Stimulated activated CD8-positive, alpha-beta memory T cell treated with anti-CD3 and anti-CD28 coated beads, Interleukin-7, amount 100 ng/mL, for 24 hours (primary cell): ENCODE results near the gene ADAMTS3.

Source experiments
- DNase-seq: peaks from one replicate; pipeline ENCODE4 v3.0.0-alpha.2; 2020; ENCODE audit warnings: low read depth

ADAMTS3 gene

DNA sequence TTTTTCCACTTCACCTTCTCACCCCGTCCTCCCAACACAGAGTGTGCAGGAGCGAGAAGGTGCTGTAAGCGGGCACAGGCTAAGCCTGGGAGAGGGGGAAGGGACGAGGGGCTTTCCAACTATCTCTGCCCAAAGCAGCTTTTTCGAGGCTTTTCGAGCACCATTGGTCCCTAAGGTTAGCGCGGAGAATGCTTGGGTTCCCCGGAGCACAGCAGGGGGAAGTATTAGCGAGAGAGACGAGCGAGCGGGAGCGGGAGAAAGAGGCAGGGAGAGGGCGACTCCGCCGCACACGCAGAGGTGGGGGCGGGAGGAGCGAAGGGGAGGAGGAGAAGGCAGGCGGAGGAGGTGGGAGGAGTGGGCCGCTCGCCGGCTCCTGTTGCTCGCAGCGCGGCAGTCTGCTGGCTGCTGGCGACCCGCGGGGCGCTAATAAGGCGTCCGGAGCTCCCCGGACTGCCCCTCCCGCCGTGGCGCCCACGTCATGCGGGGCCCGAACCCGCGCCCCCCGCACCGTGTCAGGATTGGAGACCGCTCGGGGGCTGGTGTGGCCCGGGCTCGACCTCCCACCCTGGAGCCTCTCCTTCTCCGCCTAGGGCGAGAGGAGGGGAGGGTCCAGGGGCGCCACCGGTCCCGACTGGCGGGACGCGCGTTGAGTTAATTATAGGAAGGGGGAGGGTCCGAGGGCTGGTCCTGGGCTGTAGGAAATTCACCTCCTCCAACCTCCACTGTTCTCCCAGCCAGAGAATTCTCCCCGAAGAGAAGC lies at the start of gene ADAMTS3:
TSS of gene ADAMTS3 (minus strand) at position 263 of the 760 bp plus-strand sequence. CDS start 459 bp downstream, outside the sequence.
- DNase-seq: no peak

DNA sequence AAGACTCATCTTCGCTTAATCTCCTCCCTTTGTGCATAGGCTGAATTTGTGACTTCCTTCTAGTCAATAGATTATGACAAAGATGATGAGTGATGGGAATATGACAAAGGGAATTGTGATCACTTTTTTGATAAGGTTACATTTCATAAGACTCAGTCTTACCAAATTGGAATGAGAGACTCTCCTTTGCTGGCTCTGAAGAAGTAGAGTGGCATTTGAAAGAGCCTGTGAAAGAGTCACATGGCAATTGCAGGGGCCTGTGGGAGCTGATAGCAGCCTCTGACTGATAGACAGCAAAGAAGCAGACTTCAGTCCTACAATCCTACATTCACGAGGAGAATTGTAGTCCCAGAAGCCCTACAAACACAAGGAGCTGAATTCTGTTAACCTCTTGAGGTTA lies 44.9 kb upstream of the ADAMTS3 start:
- no peak for DNase-seq

DNA sequence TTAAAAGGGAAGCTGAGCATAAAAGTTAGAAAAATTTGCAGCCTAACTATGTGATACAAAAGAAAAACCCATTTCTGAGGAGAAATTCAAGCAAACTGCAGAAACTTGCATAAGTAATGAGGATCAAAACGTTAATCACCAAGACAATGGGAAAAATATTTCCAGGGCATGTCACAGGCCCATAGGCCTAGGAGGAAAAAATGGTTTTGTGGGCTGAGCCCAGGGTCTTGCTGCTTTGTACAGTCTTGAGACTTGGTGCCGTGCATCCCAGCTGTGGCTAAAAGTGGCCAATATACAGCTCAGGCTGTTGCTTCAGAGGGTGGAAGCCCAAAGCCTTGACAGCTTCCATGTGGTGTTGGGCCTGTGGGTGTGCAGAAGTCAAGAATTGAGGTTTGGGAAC lies 37.7 kb upstream of the ADAMTS3 start:
- DNase-seq: no peak

- no peak for DNase-seq
These were observed 35.3 kb upstream of the ADAMTS3 start for GRCh38 chr4:72604324-72604723.

- DNase-seq: no peak
These were observed 33.7 kb upstream of the ADAMTS3 start for GRCh38 chr4:72602396-72603376.

DNA sequence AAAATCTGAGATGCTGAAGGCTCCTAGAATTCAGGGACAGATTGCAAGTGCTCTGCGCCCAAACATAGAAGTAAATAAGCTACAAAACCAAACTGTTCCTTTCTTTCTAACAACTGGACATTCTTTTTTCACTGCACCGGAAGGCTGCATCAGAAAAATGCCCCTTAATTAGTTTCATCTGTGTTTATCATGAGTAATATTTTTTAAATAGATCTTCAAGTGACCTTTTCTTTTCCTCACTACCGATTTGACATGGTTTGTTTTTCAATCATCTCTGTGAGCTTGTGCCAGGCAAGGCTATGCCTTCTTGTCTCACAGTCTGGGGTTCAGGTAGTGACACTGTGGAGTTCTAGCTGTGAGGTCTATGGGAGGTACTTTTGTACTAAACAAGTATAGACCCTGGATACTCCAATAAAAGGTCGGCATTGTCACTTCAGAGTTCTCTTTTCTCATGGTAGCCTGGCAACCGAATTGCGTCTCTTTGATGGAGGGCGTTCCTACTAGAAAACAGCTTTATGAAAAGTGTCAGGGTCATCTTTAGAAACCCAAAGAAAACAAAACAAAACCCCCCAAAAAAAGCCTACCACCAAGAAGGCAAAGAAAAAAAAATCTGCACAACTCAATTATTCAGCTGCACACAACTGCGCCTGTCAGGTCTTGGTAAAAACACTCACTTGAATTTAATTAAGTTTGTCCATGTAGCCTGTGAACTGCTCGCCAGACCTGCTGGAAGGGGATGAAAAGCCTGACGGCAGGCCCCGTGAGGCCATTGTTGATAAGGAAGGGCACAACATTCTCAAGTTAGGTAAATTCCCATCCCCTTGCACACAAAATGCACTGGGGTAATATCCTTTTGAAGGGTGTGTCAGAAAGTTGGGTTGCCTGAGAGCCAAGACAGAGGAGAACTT lies 22.8 kb upstream of the ADAMTS3 start:
- DNase-seq: no peak

DNA sequence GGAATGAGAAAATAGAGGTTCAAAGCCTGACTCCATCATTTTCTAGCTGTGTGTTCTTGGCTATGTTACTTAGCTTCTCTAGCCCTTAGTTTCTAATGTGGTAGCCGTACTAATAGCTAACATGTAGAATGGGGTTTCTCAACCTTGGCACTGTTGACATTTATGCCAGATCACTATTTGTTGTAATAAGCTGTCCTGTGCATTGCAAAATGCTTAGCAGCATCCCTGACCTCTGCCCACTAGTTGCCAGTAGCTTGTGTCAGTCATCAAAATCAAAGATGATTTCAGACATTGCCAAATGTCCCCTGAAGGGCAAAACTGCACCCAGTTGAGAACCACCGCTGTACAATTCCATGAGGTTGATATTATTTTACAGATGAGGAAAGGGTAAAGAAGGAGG lies 18.3 kb upstream of the ADAMTS3 start:
- no peak for DNase-seq

GRCh38 chr4:72582853-72583252 lies 13.8 kb upstream of the ADAMTS3 start:
- no peak for DNase-seq

DNA sequence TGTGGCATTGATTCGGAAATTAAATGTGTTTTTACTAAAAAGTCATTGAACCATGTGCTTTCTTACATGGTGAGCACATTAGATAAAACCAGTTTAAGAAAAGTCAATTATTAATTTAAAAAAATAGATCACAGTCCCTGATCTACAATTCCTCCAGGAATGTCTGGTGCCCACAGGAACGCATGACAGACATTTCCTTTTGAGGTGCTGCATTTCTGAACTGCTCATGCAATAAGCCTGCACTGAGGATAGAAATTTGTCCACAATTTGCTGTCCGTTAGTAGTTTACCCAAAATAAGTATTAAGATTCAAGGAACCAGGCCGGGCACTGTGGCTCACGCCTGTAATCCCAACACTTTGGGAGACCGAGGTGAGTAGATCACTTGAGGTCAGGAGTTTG lies 8.2 kb upstream of the ADAMTS3 start:
- DNase-seq: no peak

DNA sequence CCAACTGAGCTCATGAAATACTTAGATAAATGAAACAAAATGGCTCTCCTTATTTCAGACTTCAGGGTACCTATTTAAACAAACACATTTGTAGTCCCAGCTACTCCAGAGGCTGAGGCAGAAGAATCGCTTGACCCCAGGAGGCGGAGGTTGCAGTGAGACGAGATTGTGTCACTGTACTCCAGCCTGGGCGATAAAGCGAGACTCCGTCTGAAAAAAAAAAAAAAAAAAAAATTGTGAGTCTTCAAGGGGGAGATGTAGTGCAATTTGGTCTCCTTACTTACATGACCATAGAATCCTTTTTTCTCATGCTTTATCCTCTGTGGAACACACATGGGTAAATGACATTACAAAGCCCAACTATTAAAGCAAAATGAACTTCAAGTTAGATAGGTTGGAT lies 2.3 kb upstream of the ADAMTS3 start:
- DNase-seq: no peak

DNA sequence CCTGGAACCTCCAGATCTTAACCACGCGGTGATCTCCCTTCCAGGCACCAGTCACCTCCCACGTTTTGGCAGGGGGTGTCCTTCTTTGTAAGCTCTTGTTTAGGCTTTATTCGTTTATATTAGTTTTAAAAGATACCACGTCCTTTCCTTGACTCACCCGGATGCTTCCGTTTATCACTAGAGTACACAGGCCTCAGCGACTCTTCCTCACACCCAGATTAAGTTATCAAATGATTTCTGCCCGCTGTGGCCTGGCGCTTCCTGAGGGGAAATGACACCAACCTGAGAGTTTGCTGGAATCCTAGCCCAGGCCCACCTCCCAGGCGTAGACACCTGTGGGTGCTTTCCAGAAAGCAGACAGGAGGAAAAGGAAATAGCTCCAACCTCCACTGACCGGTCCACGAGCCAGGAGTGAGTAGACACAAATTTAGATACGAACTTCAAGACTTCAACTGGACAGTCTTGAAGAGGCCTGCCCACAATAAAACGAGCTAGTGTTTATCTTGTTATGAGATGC lies 756 bp upstream of the ADAMTS3 start:
- DNase-seq: no peak

- no peak for DNase-seq
These were observed 973 bp downstream of the ADAMTS3 start for GRCh38 chr4:72567821-72568675.

DNA sequence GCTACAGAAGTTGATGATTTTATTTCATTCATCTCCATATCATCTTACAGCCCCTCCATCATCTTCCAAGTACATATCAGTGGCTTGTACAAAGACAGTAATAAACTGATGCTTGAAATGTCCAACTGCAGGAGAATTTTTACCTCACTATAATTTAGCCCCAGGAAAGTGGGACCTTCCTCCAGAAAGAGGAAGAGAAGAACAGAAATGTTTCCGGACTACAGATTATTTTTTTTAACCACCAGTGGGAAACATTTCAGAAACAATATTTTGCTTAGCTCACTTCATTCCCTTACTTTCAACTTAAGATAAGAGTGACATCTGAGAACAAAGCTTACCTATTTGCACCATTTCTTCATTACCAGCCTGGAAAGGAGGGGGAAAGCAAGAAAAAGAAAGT lies 2.0 kb downstream of the ADAMTS3 start:
- no peak for DNase-seq

DNA sequence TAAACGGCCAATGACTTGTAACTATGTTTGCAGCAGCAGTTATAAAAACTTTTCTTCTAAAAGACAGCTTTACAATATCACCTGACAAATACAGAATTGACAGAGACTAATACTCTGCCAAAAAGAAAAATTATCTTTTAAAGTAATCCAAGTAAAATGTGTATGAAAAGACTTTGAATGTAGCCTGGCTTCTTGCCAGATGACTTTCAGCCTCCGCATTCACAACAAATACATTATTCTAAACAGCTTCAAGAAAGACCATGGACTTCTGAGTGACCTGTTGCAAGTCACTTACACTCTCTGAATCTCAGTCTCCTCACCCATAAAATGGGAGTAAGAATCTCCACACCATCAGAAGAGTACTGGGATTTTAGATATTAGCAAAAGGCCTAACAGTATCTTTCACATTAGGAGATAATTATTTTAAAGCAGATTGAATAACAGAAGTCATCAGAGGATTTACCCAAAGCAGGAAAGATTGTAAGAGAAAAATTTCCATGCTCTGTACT lies 2.5 kb downstream of the ADAMTS3 start:
- no peak for DNase-seq

DNA sequence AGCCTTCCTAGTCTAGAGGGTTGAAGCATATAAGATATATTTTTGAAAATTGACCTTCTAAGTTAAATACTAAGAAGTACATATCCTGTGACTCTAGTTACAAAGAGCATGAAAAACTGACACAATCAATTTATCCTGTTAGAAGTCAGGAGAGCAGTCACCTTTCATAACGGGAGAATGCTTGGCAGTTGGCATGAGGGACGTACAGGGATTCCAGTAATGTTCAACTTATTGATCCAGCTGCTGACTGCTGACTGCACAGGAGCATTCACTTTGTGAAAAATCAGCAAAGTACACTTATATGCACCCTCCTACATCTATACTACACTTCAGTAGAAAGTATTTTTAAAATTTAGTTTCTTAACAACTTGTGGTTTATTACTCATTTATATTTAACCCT lies 4.2 kb downstream of the ADAMTS3 start:
- no peak for DNase-seq

- DNase-seq: no peak
These were observed 4.8 kb downstream of the ADAMTS3 start for GRCh38 chr4:72564184-72564583.

- no peak for DNase-seq
These were observed 10.4 kb downstream of the ADAMTS3 start for GRCh38 chr4:72558655-72559054.

GRCh38 chr4:72557021-72557420 lies 12.0 kb downstream of the ADAMTS3 start:
- no peak for DNase-seq

DNA sequence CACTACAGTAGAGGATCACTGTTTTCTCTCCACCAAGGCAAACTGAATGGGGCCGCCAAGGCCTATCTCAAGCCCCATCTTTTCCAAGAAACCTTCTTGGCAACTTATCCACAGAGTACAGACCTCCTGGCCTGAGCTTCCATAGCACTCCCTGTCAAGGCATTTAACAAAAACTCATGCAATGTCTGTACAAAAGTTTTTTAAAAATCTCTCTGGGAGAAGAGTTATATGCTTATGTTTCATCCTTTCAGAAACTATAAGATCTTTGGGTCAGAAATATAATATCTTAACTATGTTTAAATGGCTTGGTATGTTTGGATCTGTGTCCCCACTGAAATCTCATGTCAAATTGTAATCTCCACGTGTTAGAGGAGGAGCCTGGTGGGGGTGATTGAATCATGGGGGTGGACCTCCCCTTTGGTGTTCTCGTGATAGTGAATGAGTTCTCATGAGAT lies 13.6 kb downstream of the ADAMTS3 start:
- no peak for DNase-seq

- DNase-seq: no peak
These were observed 15.3 kb downstream of the ADAMTS3 start for GRCh38 chr4:72553540-72554337.
